ENCODE data around the gene AAGAB. TPM values are rescaled to one million over a fixed set of nuclear protein-coding genes. Genes with fewer than 3 reads are reported as not detected.

Gene AAGAB
- total RNA-seq, 2 donors from 2014 or later, result 67.7 to 99.1 TPM

DNA sequence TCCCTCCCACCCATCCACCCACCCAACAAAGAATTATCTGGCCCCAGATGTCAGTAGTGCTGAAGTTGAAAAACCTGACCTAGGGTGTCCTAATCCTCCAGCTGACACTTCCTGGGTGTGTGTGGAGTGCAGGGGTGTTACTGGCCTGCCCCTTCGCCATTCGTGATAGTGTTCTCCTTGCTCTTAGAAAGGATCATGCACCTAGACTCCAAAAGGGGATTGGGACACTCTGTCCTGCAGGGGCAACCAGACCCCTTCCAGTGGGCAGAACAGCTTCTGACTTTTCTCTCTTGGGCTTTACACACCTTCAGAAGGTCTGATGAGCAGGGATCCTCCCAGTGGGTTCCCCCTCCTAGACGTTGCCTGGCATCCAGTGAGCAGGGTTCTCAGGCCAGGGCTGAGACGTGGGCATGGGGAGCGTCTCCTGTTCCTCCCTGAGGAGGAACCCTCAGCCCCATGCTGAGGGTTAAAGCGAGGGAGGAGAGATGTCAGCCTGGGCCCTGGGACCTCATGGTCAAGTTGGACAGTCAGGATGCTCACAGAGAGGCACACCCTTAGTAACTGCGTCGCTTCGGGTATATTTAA is 75.0 kb downstream of the AAGAB start:
- Mint-ChIP-seq H3K36me3 (ENCODE audit: low read depth) (no peaks in the 10 kb centered on the region), H3K4me3 (no peak overlapping the region), H3K27ac (no peak overlapping the region), H3K27me3 (ENCODE audit: insufficient read depth) (no peaks in the 10 kb centered on the region), H3K9me3 (no peaks in the 10 kb centered on the region), H3K4me1 (peaks cover 33% of the 10 kb centered on the region)
- peaks cover 20% of the 10 kb centered on the region for H3K4me1 ChIP-seq (ENCODE audit: control insufficient read depth, insufficient read depth, low read length)
- H3K36me3 ChIP-seq (ENCODE audit: control insufficient read depth, insufficient read depth, low read length), result peaks cover 29% of the 10 kb centered on the region
- no peak overlapping the region for H3K27ac ChIP-seq (ENCODE audit: low read depth, low read length)
- H3K9ac ChIP-seq (ENCODE audit: extremely low read depth, low read length, poor library complexity, severe bottlenecking), result no peak overlapping the region
- no peaks in the 10 kb centered on the region for H3K9me3 ChIP-seq (ENCODE audit: control insufficient read depth, low read length)
- 91 to 94% methylated on average over 8 to 9 of the region's 9 CpGs for WGBS, 2 experiments (ENCODE audit: insufficient coverage in 1 of 2, insufficient read length in 1 of 2)
- no peaks in the 10 kb centered on the region for H3K27me3 ChIP-seq (ENCODE audit: control insufficient read depth, insufficient read depth, low read length, poor library complexity, severe bottlenecking)
- no peak overlapping the region for H3K4me3 ChIP-seq (ENCODE audit: low read length)
- TF ChIP-seq, protein P1, sequence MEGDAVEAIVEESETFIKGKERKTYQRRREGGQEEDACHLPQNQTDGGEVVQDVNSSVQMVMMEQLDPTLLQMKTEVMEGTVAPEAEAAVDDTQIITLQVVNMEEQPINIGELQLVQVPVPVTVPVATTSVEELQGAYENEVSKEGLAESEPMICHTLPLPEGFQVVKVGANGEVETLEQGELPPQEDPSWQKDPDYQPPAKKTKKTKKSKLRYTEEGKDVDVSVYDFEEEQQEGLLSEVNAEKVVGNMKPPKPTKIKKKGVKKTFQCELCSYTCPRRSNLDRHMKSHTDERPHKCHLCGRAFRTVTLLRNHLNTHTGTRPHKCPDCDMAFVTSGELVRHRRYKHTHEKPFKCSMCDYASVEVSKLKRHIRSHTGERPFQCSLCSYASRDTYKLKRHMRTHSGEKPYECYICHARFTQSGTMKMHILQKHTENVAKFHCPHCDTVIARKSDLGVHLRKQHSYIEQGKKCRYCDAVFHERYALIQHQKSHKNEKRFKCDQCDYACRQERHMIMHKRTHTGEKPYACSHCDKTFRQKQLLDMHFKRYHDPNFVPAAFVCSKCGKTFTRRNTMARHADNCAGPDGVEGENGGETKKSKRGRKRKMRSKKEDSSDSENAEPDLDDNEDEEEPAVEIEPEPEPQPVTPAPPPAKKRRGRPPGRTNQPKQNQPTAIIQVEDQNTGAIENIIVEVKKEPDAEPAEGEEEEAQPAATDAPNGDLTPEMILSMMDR (conservative IDR thresholded peaks at IDR 0.05), result no peak
- DNase-seq, result no peak

DNA sequence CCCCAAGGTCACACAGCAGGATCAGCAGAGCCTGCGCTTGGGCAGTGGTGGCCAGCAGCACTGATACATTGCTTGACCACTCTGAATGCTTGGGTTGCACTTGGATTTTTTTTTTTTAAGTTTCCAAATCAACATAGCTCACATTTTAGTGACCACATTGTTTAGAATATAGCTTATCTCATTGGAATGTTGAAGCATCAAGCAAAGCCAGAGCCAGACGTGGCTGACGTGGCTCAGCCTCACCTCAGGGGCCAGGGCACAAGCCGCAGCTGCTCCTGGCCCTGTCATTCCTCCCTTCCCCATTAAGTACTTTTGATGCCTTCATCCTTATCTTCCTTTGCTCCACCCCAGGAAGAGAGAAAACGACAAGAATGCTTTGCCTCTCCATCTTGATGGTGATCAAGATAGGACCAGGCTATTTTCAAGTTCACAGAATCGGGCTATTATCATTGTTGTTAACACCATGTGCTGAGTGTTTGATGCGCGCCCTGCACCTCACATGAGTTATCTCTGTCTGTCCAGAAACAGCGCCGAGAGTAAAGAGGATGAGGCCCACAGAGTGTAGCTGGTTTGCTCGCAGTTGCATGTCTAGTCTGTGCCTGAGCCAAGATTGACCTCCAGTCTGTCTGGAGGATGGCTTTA is 75.8 kb downstream of the AAGAB start:
- H3K9ac ChIP-seq (ENCODE audit: extremely low read depth, low read length, poor library complexity, severe bottlenecking), result no peak overlapping the region

GRCh38 chr15:67177752-67178151 is 76.7 kb downstream of the AAGAB start:
- no peak overlapping the region for H3K27ac Mint-ChIP-seq
- no peak overlapping the region for H3K27ac ChIP-seq (ENCODE audit: low read depth, low read length)

More for the DNA sequence above, 75.8 kb downstream of the AAGAB start:
- Histone ChIP-seq H3K27ac (ENCODE audit: low read depth, low read length) (no peak overlapping the region), H3K36me3 (ENCODE audit: control insufficient read depth, insufficient read depth, low read length) (peaks cover 31% of the 10 kb centered on the region), H3K4me3 (ENCODE audit: low read length) (no peak overlapping the region), H3K4me1 (ENCODE audit: control insufficient read depth, insufficient read depth, low read length) (peaks cover 20% of the 10 kb centered on the region), H3K27me3 (ENCODE audit: control insufficient read depth, insufficient read depth, low read length, poor library complexity, severe bottlenecking) (no peaks in the 10 kb centered on the region), H3K9me3 (ENCODE audit: control insufficient read depth, low read length) (no peaks in the 10 kb centered on the region)
- Mint-ChIP-seq H3K27ac (no peak overlapping the region), H3K9me3 (no peaks in the 10 kb centered on the region), H3K27me3 (ENCODE audit: insufficient read depth) (peaks cover 6% of the 10 kb centered on the region), H3K36me3 (ENCODE audit: low read depth) (no peaks in the 10 kb centered on the region), H3K4me1 (peaks cover 33% of the 10 kb centered on the region), H3K4me3 (no peak overlapping the region)
- no peak for DNase-seq
- TF ChIP-seq, protein P1 (conservative IDR thresholded peaks at IDR 0.05), result no peak
- WGBS, 2 experiments (ENCODE audit: insufficient coverage in 1 of 2, insufficient read length in 1 of 2), result 81 to 85% methylated on average over 11 of the region's 11 CpGs

More at GRCh38 chr15:67177752-67178151, 76.7 kb downstream of the AAGAB start:
- H3K4me3 ChIP-seq (ENCODE audit: low read length), result no peak overlapping the region
- peaks cover 20% of the 10 kb centered on the region for H3K4me1 ChIP-seq (ENCODE audit: control insufficient read depth, insufficient read depth, low read length)
- WGBS, 2 experiments (ENCODE audit: insufficient coverage in 1 of 2, insufficient read length in 1 of 2), result 88 to 96% methylated on average over 4 to 6 of the region's 6 CpGs
- H3K27me3 ChIP-seq (ENCODE audit: control insufficient read depth, insufficient read depth, low read length, poor library complexity, severe bottlenecking), result no peaks in the 10 kb centered on the region
- no peaks in the 10 kb centered on the region for H3K9me3 ChIP-seq (ENCODE audit: control insufficient read depth, low read length)
- Mint-ChIP-seq H3K4me1 (peaks cover 33% of the 10 kb centered on the region), H3K27me3 (ENCODE audit: insufficient read depth) (peaks cover 12% of the 10 kb centered on the region), H3K9me3 (no peaks in the 10 kb centered on the region), H3K36me3 (ENCODE audit: low read depth) (no peaks in the 10 kb centered on the region), H3K4me3 (no peak overlapping the region)
- TF ChIP-seq, protein P1 (conservative IDR thresholded peaks at IDR 0.05), result no peak
- H3K9ac ChIP-seq (ENCODE audit: extremely low read depth, low read length, poor library complexity, severe bottlenecking), result no peak overlapping the region
- no peak for DNase-seq
- peaks cover 33% of the 10 kb centered on the region for H3K36me3 ChIP-seq (ENCODE audit: control insufficient read depth, insufficient read depth, low read length)
